DMS114 treated with DMSO at 0.1 percent for 48 hours (cell line): ENCODE data around the gene AGPAT4.
"Not testable (repeated sequence)": the region's sequence is repeated elsewhere in the genome, so short reads cannot be mapped to it uniquely, and the experiment has no call there.

Experiments
- DNase-seq: peaks from one replicate; lab custom pipeline; 2025; ENCODE audit not compliant: unreplicated experiment; lab: John Stamatoyannopoulos, UW

The AGPAT4 gene

GRCh38 chr6:161207200-161207599 lies 66.7 kb downstream of the AGPAT4 start:
- DNase-seq = no peak

DNA sequence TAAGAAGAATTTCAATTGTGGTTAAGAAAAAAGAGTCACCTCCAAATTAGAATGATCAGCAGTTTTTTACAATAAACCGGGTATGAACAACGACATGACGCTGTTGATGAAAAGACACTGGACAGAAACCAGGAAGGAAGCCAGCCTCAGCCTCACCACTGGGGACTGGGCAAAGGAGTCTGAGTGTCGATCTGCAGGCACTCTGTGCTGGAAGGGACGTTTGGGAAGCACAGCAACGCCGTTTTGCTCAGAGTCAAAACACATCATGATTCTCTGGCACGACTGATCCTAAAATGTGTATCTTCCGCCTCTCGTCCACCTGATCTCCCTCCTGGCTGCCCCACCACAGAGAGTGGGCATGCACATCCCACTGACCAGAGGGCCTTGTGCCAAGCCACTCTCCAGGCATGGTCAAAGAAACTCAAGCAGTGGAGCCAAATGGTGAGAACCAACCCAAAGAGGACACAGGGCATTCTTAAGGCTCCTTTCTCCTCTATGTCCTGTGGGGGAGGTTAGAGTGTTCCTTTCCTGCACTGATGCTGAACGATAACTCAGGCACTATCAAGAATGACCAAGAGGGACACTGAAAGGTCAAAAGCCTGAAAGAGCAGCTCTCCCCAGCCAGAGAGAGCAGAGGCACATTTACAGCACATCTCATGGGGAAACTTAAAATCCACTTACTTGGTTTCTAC lies 68.8 kb downstream of the AGPAT4 start:
- DNase-seq = no peak

DNA sequence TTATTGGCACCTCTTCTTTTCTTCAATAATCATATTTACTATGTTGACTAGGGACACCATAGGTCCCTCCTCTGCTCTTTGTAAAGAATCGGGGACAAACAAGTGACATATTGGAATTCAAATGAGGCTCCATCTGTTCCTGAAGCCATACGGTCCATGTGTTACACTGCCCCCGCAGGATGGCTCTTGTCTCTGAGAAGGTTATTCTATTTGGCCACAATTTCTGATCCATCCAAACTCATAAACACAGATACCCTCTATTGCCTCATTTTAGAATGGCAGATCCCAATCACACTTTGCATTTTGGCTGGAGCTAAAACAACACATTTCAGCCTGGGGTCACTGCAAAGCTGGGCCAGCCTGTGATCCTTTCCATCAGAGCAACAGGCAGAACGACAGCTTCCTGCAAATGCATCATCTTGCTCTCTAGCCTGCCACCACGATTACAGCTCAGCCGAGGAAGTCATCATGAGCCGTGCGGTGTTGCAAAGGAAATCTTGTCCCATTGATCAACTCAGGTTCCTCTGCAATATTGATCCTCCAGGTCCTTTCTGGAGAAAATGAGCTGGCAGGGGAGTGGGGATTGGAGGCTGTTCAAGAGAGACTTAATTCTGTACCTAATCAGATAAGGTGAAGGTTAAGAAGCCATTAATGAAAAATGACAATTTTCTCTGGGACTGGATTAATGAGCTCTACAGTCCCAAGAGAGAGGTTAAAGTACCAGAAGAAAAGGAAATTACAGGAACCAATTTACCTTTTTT lies 73.1 kb downstream of the AGPAT4 start:
- DNase-seq = no peak

DNA sequence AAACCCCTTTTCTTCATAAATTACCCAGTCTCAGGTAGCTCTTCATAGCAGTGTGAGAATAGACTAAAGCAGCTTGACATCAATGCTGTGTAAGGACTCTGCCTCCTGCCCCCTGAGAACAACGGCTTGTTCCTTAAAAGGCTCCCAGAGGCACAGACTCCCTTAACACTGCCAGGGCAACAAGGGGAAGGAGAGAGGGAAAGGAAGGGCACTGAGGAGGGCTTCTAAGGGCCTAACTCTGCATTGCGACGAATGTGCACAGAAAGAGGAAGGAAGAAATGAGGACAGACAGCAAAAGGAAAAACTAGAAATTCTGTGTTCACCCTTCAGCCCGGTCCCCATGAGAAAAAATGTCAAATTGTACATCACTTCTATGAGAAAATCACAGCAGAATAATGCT lies 74.0 kb downstream of the AGPAT4 start:
- no peak for DNase-seq

- DNase-seq = no peak
These were observed 74.9 kb downstream of the AGPAT4 start for GRCh38 chr6:161198783-161199460.

DNA sequence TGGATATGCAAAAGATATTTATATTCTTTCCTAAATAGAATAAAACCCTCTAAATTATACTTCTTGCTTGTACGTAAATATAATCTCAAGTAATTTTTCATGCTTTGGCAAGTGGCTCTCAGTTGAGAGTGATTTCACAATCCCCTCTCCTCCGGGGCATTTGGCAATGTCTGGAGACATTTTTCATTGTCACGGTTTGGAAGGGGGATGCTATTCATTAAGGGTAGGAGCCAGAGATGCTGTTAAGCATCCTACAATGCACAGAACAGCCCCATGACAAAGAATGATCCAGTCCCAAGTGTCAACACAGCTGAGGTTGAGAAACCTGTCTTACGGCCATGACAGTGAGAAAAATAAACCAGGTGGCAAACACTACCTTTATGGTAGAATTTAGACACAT lies 75.7 kb downstream of the AGPAT4 start:
- no peak for DNase-seq

DNA sequence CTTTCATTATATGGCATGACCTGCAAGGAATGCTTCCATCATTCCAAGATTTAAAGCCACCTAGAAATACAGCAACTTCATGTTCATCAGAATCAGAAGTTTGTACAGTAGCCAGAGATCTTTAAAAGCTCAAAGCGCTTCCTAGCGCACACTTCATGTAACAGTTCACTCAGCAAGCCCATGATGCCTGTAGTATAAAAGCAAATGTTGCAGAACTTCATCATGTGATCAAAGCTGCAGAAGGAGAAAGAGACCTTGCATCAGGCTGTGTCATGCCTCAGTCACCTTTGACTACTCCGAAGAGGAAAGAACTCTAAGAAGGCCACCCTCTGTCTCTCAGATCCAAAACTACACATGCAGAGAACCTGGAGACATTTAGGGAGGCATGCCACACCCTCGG lies 78.5 kb downstream of the AGPAT4 start:
- DNase-seq = no peak

- no peak for DNase-seq
These were observed 79.5 kb downstream of the AGPAT4 start for GRCh38 chr6:161194374-161194773.

DNA sequence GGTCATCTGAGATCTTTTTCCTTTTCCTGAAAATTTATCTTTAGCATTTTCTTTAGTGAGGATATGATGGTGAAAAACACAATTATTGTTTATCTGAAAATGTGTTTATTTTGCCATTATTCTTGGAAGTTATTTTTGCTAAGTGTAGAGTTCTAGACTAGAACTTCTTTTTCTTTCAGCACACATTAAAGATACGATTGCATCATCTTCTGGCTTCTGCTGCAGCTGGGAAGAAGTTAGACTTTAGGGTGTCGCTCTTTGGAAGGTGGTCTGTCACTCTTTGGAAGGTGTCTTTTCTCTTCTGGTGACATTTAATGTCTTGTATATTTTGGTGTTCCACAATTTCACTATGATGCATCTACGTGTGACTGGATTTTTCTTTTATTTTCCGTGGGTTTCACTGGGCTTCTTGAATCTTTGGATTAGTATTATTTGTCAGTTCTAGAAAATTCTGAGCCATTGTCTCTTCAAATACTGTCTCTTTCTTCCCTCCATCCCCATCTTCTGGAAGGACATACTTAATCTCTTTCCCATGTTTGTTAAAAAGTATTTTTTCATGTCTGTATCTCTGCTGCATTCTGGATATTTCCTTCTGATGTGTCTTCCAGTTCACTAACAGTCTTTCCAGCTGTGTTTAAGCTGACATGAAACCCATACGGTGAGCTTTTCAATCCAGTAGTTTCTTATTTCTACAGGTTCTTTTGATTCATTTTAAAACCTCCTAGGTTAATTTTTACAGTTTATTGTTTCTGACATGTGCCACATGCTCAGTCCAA lies 81.0 kb downstream of the AGPAT4 start:
- no peak for DNase-seq

DNA sequence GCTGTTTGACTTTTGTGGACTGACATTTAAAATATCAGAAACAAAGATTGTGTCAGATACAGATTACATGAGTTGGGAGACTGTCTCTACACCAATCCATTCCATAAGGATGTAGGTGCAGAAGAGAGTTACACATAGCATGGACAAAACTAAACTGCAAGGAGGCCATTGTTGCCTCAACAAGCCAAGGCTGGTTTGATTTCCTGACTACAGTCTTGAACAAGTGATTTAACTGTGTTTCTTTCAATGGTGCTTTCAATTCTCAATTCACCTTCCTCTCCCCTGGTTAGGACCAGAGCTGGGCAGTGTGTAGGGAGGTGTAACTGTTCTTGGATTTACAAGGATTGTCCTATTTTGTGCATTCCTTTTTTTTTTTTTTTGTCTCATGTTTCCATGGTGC lies 82.2 kb downstream of the AGPAT4 start:
- no peak for DNase-seq

DNA sequence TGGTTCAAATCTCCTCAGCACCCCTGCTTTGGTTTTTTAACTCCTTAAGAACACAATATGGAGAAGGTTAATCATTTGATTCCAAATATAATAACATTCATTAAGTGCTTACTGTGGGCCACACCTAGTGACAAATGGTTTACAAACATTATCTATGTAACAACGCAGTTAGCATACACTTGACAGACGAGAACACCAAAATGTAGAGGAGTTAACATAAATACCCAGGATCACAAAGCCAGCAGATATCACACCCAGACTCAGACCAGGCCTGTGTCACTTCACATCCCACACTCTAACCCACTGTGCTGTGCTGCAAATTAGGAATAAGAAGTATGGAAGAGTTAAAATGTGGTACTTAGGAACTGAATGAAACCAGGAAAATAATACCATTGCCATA lies 82.9 kb downstream of the AGPAT4 start:
- DNase-seq = no peak

DNA sequence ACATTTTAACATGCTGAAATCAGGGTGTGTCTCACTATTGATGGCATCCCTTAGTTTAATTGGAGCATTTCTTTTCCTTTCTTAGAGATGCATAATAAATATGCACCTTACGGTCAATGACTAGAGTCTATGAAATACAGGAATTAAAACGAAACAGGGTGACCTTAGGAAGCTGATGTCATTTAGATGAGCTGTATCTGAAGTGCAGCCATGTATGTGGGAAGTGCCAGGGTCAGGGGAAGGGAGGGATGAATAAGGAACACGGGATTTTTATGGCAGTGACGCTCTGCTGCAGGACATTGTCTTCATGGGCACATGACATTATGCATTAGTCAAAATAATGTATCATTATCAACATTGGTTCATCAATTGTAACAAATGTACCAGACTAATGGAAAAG lies 84.0 kb downstream of the AGPAT4 start:
- DNase-seq = no peak

DNA sequence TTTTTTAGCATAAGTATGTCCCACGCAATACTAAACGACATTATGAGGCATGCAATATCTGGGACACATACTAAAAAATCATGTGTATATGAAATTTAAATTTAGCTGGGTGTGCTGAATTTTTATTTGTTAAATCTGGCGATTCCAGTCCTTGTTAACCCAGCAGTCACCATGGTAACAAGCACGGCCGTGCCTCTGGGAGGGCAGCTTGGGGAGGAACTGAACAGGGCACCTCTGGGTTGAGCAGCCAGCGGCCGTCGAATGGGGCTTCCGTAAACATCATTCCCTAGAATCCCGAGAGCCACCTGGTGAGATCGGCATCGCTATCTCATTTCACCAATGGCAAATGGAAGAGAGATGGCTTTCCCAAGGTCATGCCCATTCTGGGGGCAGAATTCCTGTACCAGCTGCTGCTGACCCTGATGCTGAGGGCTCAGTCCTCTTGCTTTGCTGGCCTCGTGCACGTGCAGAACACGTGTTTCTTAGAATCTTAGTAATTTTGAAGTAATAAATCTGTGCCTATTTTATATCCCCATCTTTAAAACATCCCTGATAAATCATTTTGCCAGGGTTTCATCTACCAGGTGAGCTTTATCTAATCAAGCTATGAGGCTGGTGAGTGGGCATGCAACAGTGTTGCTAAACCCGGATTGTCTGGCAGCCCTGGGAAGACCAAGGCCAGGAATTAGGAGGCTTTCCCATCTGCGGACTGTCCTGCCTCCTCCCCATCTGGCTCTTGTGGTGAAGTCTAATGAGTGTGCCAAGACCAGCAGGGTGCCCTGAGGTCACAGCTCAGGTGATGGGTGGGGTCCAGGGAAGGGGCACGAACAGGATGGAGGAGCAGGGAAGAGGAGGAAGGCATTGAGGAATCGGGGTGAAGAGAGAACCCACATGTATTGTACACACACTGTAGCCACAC lies 85.1 kb downstream of the AGPAT4 start:
- DNase-seq = no peak

GRCh38 chr6:161186173-161186769 lies 87.6 kb downstream of the AGPAT4 start:
- no peak for DNase-seq

DNA sequence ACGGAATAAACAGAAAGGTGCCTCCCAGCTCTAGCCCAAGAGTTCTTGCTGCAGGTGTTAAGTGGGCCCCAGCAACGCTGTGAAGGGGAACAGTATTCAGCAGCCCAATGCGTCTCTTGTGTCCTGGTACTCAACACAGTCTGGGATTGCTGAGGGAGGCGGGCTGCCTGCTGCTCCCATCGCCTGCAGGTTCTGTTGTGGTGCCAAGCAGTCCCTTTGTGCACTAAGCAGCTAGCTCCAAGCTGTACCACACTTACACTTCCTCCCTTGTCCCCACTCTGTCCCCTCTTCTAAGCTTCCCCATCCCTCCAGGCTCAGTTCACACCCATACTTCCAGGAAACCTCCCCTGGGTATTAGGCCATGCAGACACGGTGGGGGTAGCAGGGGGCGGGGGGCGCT lies 92.7 kb downstream of the AGPAT4 start:
- DNase-seq = no peak

DNA sequence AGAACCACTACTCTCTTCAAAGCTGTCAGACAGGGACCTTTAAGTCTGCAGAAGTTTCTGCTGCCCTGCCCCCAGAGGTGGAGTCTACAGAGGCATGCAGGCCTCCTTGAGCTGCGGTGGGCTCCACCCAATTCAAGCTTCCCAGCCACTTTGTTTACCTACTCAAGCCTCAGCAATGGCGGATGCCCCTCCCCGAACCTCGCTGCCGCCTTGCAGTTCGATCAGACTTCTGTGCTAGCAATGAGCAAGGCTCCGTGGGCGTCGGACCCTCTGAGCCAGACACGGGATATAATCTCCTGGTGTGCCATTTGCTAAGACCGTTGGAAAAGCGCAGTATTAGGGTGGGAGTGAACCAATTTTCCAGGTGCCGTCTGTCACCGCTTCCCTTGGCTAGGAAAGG lies 95.7 kb downstream of the AGPAT4 start:
- DNase-seq = not testable (repeated sequence)

DNA sequence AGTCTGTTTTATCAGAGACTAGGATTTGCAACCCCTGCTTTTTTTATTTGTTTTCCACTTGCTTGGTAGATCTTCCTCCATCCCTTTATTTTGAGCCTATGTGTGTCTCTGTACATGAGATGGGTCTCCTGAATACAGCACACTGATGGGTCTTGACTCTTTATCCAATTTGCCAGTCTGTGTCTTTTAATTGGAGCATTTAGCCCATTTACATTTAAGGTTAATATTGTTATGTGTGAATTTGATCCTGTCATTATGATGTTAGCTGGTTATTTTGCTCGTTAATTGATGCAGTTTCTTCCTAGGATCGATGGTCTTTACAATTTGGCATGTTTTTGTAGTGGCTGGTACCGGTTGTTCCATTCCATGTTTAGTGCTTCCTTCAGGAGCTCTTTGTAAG lies 97.4 kb downstream of the AGPAT4 start:
- not testable (repeated sequence) for DNase-seq

GRCh38 chr6:161172769-161173168 lies 101.1 kb downstream of the AGPAT4 start:
- not testable (repeated sequence) for DNase-seq

DNA sequence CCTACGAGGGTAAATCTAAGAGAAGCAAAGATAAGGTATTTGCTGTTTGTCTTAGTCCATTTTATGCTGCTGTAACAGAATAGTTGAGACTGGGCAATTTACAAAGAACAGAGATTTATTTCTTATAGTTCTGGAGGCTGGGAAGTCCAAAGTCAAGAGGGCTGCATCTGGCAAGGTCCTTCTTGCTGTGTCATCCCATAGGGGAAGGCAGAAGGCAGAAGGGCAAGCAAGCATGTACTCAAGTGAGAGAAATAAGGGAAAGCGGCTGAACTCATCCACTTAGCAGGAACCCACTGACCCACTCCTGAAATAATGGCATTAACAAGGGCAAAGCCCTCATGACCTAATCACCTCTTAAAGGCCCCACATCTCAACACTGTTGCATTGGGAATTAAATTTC lies 102.7 kb downstream of the AGPAT4 start:
- no peak for DNase-seq

- no peak for DNase-seq
These were observed 104.2 kb downstream of the AGPAT4 start for GRCh38 chr6:161169696-161170095.
